Activated naive CD8-positive, alpha-beta T cell (primary cell): ENCODE data around the gene SLC5A2.

ENCODE experiments used
- H3K27ac Mint-ChIP-seq: one replicate; pipeline ENCODE4 v1.8.0; 2021; ENCODE audit warnings: mixed read lengths
- H3K27me3 Mint-ChIP-seq: one replicate; pipeline ENCODE4 v1.8.0; 2021; ENCODE audit warnings: mixed read lengths
- H3K36me3 Mint-ChIP-seq: one replicate; pipeline ENCODE4 v1.8.0; 2021; ENCODE audit warnings: mixed read lengths
- H3K4me1 Mint-ChIP-seq: one replicate; pipeline ENCODE4 v1.8.0; 2021; ENCODE audit warnings: low read depth, mixed read lengths
- H3K4me3 Mint-ChIP-seq: one replicate; pipeline ENCODE4 v1.8.0; 2021; ENCODE audit warnings: mild to moderate bottlenecking, mixed read lengths
- H3K9me3 Mint-ChIP-seq: one replicate; pipeline ENCODE4 v1.8.0; 2021; ENCODE audit warnings: low read depth, mixed read lengths

Gene SLC5A2

GRCh38 chr16:31467151-31467773 lies 15.7 kb upstream of the SLC5A2 start:
- H3K4me3 Mint-ChIP-seq: no peak overlapping the region
- peaks cover 11% of the 10 kb centered on the region for H3K4me1 Mint-ChIP-seq
- peaks cover 4% of the 10 kb centered on the region for H3K27me3 Mint-ChIP-seq
- H3K27ac Mint-ChIP-seq: no peak overlapping the region
- peaks cover 9% of the 10 kb centered on the region for H3K36me3 Mint-ChIP-seq
- no peaks in the 10 kb centered on the region for H3K9me3 Mint-ChIP-seq

DNA sequence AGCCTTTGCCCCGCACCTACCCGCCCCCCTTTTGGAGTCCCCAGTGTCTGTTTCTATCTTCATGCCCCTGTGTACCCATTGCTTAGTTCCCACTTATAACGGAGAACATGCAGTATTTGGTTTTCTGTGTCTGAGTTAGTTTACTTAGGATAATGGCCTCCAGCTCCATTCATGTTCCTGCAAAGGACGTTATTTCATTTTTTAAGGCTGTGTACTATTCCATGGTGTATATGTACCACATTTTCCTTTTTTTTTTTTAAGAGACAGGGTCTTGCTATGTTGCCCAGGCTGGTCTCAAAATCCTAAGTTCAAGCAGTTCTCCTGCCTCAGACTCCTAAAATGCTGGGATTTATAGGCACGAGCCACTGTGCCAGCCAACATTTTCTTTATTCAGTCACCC lies 15.1 kb upstream of the SLC5A2 start:
- Mint-ChIP-seq H3K4me1 (peaks cover 14% of the 10 kb centered on the region), H3K27ac (no peak overlapping the region), H3K36me3 (peaks cover 8% of the 10 kb centered on the region), H3K27me3 (peaks cover 6% of the 10 kb centered on the region), H3K9me3 (no peaks in the 10 kb centered on the region), H3K4me3 (no peak overlapping the region)

DNA sequence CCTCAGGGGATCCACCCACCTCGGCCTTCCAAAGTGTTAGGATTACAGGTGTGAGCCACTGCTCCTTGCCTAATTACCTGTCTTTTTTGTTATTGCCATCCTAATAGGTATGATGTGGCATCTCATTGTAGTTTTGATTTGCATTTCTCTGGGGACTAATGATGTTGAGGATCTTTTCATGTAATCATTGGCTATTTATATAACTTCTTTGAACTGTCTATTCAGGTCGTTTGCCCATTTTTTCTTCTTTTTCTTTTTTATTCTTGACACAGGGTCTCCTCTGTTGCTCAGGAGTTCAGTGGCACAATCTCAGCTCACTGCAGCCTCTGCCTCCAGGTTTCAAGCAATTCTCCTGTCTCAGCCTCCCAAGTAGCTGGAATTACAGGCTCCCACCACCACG lies 12.3 kb upstream of the SLC5A2 start:
- Mint-ChIP-seq H3K27me3 (peaks cover 6% of the 10 kb centered on the region), H3K4me1 (peaks cover 13% of the 10 kb centered on the region), H3K4me3 (no peak overlapping the region), H3K9me3 (no peaks in the 10 kb centered on the region), H3K27ac (no peak overlapping the region), H3K36me3 (peaks cover 3% of the 10 kb centered on the region)

- Mint-ChIP-seq H3K27ac (no peak overlapping the region), H3K4me3 (peak overlapping the region; percentile 46), H3K9me3 (no peaks in the 10 kb centered on the region), H3K27me3 (peaks cover 6% of the 10 kb centered on the region), H3K36me3 (peaks cover 3% of the 10 kb centered on the region), H3K4me1 (peaks cover 16% of the 10 kb centered on the region)
Observed at GRCh38 chr16:31471241-31471874, 11.6 kb upstream of the SLC5A2 start.

GRCh38 chr16:31471875-31472708 lies 10.8 kb upstream of the SLC5A2 start, which contains the start of gene TGFB1I1:
Gene TGFB1I1 (plus strand): TSS chr16:31472152. CDS start chr16:31472189, 37 bp downstream.
- Mint-ChIP-seq H3K4me3 (peak within 1 kb of the TSS; percentile 77), H3K27ac (no peak within 1 kb of the TSS), H3K4me1 (peaks cover 16% of the 10 kb centered on the region), H3K9me3 (no peaks in the 10 kb centered on the region), H3K36me3 (peaks cover under 1% of the 10 kb centered on the region), H3K27me3 (peaks cover 6% of the 10 kb centered on the region)

- peaks cover 6% of the 10 kb centered on the region for H3K27me3 Mint-ChIP-seq
- H3K27ac Mint-ChIP-seq: no peak overlapping the region
- H3K4me1 Mint-ChIP-seq: peaks cover 15% of the 10 kb centered on the region
- H3K4me3 Mint-ChIP-seq: peak overlapping the region; percentile 77
- H3K9me3 Mint-ChIP-seq: no peaks in the 10 kb centered on the region
- H3K36me3 Mint-ChIP-seq: no peaks in the 10 kb centered on the region
Observed at GRCh38 chr16:31472709-31473203, 10.2 kb upstream of the SLC5A2 start.

DNA sequence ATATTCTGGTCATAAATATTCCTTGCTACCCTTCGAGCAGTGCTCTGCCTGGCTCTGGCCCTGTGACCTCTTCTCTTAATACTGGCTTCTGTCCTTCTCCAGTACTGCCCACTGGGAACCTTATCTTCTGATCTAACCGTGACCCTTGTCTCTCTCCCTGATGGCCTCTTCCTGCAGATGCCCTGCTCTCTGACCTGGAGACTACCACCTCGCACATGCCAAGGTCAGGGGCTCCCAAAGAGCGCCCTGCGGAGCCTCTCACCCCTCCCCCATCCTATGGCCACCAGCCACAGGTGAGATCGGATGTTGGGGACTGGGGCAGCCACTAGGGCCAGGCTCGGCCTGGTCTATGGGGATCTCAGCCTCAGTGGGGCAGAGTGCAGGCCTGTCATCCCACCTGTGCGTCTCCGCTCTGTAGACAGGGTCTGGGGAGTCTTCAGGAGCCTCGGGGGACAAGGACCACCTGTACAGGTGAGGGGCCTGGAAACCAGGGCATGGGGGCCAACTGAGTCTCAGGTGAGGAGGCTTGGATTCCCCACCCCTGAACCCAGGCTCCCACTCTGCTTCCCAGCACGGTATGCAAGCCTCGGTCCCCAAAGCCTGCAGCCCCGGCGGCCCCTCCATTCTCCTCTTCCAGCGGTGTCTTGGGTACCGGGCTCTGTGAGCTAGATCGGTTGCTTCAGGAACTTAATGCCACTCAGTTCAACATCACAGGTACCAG lies 9.5 kb upstream of the SLC5A2 start:
- Mint-ChIP-seq H3K9me3 (no peaks in the 10 kb centered on the region), H3K4me3 (peak overlapping the region; percentile 7), H3K36me3 (no peaks in the 10 kb centered on the region), H3K27me3 (peaks cover 6% of the 10 kb centered on the region), H3K4me1 (peaks cover 20% of the 10 kb centered on the region), H3K27ac (no peak overlapping the region)

- Mint-ChIP-seq H3K27ac (no peak overlapping the region), H3K27me3 (peaks cover 6% of the 10 kb centered on the region), H3K4me3 (peak overlapping the region; percentile 42), H3K9me3 (no peaks in the 10 kb centered on the region), H3K36me3 (no peaks in the 10 kb centered on the region), H3K4me1 (peaks cover 20% of the 10 kb centered on the region)
Observed at GRCh38 chr16:31474173-31474714, 8.7 kb upstream of the SLC5A2 start.

DNA sequence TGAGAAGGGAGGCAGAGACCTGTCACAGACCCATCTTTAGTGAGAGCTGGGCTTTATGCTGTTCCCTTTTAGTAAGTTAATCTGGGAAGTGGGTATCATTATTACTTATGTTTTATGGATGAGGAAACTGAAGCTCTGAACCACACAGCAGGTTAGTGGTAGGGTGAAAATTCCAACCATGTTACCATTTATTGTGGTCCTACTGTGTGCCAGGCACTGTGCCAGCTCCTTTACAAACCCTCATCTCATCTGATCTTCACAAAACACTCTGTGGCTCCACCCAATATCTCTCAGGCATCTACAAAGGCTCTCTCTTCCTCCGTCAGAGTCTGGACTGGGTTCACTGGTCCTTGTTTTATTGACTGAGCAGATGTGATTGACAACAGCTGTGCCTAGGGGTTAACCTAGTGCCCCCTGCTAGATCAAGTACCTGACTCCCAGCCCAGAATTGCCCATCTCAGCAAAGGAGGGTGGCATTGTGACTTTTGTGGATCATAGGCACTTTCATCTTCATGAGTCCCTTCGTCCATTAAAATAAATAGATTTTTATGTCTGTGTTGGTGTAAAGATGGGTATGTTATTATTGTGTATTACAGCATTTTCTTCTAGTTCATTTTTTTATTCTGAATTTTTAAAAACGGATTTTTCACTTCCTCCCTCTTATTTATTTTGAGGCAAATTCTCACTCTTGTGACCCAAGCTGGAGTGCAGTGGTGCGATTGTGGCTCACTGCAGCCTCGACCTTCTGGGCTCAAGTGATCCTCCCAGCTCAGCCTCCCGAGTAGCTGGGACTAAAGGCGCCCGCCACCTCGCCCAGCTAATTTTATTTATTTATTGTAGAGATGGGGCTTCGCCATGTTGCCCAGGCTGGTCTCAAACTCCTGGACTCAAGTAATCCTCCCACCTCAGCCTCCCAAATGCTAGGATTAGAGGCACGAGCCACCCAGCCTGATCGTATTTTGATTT lies 7.9 kb upstream of the SLC5A2 start:
- H3K36me3 Mint-ChIP-seq: no peaks in the 10 kb centered on the region
- peaks cover 20% of the 10 kb centered on the region for H3K4me1 Mint-ChIP-seq
- H3K27me3 Mint-ChIP-seq: peaks cover 6% of the 10 kb centered on the region
- no peaks in the 10 kb centered on the region for H3K9me3 Mint-ChIP-seq
- H3K27ac Mint-ChIP-seq: no peak overlapping the region
- H3K4me3 Mint-ChIP-seq: peak overlapping the region; percentile 44

DNA sequence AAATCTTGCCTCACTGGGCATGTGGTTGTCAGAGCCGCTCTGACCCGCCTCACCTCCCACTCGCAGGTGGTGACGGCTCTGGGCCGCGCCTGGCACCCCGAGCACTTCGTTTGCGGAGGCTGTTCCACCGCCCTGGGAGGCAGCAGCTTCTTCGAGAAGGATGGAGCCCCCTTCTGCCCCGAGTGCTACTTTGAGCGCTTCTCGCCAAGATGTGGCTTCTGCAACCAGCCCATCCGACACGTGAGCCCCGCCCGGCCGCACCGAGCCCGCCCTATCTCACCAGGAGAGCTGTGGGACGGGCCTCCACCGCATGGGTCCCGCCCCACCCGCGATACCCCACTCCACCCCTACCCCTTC lies 7.0 kb upstream of the SLC5A2 start:
- Mint-ChIP-seq H3K4me1 (peaks cover 20% of the 10 kb centered on the region), H3K4me3 (peak overlapping the region; percentile 83), H3K36me3 (no peaks in the 10 kb centered on the region), H3K27me3 (peaks cover 6% of the 10 kb centered on the region), H3K27ac (no peak overlapping the region), H3K9me3 (no peaks in the 10 kb centered on the region)

GRCh38 chr16:31476303-31477219 lies 6.4 kb upstream of the SLC5A2 start:
- Mint-ChIP-seq H3K4me3 (peak overlapping the region; percentile 83), H3K36me3 (no peaks in the 10 kb centered on the region), H3K4me1 (peaks cover 18% of the 10 kb centered on the region), H3K9me3 (no peaks in the 10 kb centered on the region), H3K27me3 (peaks cover 2% of the 10 kb centered on the region), H3K27ac (peak overlapping the region; percentile 50)

- Mint-ChIP-seq H3K4me1 (peaks cover 16% of the 10 kb centered on the region), H3K4me3 (peak overlapping the region; percentile 79), H3K9me3 (no peaks in the 10 kb centered on the region), H3K36me3 (no peaks in the 10 kb centered on the region), H3K27me3 (peaks cover under 1% of the 10 kb centered on the region), H3K27ac (no peak overlapping the region)
Observed at GRCh38 chr16:31477220-31478216, 5.4 kb upstream of the SLC5A2 start.
